ENCODE measurements around the gene BBS2.

DNA sequence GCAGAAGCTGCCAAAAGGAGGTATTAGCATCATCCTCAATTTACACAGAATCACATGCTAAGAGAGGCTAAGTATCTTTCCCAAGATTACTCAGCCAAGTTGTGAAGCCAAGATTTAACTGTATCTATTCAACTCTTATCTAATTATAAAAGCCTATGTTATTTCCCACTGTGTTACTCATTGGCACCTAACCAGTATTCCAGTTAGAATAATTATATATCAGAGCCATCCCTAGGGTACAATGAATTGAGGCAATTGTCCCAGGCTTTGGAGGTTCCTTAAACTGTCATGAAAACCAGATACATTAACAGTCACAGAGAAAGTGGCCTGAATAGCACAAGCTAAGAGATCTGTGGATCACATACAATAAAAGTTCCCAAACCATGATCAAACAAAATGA lies 83.6 kb downstream of the BBS2 start:
- TF ChIP-seq POLR2A (IDR thresholded peaks at IDR 0.05): no peak
- TF ChIP-seq, protein P1, sequence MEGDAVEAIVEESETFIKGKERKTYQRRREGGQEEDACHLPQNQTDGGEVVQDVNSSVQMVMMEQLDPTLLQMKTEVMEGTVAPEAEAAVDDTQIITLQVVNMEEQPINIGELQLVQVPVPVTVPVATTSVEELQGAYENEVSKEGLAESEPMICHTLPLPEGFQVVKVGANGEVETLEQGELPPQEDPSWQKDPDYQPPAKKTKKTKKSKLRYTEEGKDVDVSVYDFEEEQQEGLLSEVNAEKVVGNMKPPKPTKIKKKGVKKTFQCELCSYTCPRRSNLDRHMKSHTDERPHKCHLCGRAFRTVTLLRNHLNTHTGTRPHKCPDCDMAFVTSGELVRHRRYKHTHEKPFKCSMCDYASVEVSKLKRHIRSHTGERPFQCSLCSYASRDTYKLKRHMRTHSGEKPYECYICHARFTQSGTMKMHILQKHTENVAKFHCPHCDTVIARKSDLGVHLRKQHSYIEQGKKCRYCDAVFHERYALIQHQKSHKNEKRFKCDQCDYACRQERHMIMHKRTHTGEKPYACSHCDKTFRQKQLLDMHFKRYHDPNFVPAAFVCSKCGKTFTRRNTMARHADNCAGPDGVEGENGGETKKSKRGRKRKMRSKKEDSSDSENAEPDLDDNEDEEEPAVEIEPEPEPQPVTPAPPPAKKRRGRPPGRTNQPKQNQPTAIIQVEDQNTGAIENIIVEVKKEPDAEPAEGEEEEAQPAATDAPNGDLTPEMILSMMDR (IDR thresholded peaks at IDR 0.05): no peak
